Neural cell (in vitro differentiated cells): ENCODE results near the gene KIFAP3. TPM values are rescaled to one million over a fixed set of nuclear protein-coding genes. Genes with fewer than 3 reads are reported as not detected.

Experiments
- H2AFZ ChIP-seq: fragments of 200-600, 300-800 bp; sonication (generic), shearing (Covaris generic); 2 replicates; pipeline ENCODE4 v1.6.0; 2014; ENCODE audit warnings: low read depth, mild to moderate bottlenecking, antibody characterized with exemption, low read length, moderate library complexity
- H3F3A ChIP-seq: fragments of 200-600 bp; shearing (Covaris generic); 2 replicates; pipeline ENCODE4 v1.6.1; 2016; ENCODE audit warnings: mild to moderate bottlenecking, moderate library complexity, mixed read lengths, antibody characterized with exemption, low read length; ENCODE audit not compliant: insufficient read depth, poor library complexity, severe bottlenecking
- H3K27ac ChIP-seq: fragments of 200-600, 300-800 bp; sonication (generic), shearing (Covaris generic); 2 replicates; pipeline ENCODE4 v1.5.1; 2014; ENCODE audit warnings: mild to moderate bottlenecking, low read length, moderate library complexity
- H3K27me3 ChIP-seq: fragments of 300-800, 200-600 bp; sonication (generic), shearing (Covaris generic); 2 replicates; pipeline ENCODE4 v1.6.0; 2014; ENCODE audit warnings: mild to moderate bottlenecking, low read depth, low read length, moderate library complexity; ENCODE audit not compliant: insufficient read depth
- H3K36me3 ChIP-seq: fragments of 300-800, 200-600 bp; sonication (generic), shearing (Covaris generic); 2 replicates; pipeline ENCODE4 v1.5.1; 2014; ENCODE audit warnings: mild to moderate bottlenecking, antibody characterized with exemption, low read length, moderate library complexity; ENCODE audit not compliant: insufficient read depth
- H3K4me2 ChIP-seq: fragments of 300-800, 200-600 bp; sonication (generic), shearing (Covaris generic); 2 replicates; pipeline ENCODE4 v1.6.0; 2014; ENCODE audit warnings: mild to moderate bottlenecking, low read length
- H3K4me3 ChIP-seq: fragments of 300-800, 200-600 bp; sonication (generic), shearing (Covaris generic); 2 replicates; pipeline ENCODE4 v1.5.1; 2014; ENCODE audit warnings: mild to moderate bottlenecking, low read length, moderate library complexity
- H3K79me2 ChIP-seq: fragments of 200-600 bp; shearing (Covaris generic); replicated peaks from 2 replicates; pipeline ENCODE4 v1.6.0; 2014; ENCODE audit warnings: mild to moderate bottlenecking, low read length, moderate library complexity; ENCODE audit not compliant: insufficient read depth
- H3K9ac ChIP-seq: fragments of 300-800, 200-600 bp; sonication (generic), shearing (Covaris generic); 2 replicates; pipeline ENCODE4 v1.6.1; 2016; ENCODE audit warnings: mild to moderate bottlenecking, low read length, mixed read lengths
- H3K9me2 ChIP-seq: fragments of 200-600 bp; shearing (Covaris generic); 2 replicates; pipeline ENCODE4 v1.6.1; 2016; ENCODE audit warnings: mild to moderate bottlenecking, low read length, mixed read lengths; ENCODE audit not compliant: insufficient read depth
- H3K9me3 ChIP-seq: fragments of 200-600, 300-800 bp; sonication (generic), shearing (Covaris generic); 2 replicates; pipeline ENCODE4 v1.6.1; 2016; ENCODE audit warnings: mild to moderate bottlenecking, mixed run types, low read length, moderate library complexity, mixed read lengths
- H4K20me1 ChIP-seq: fragments of 200-600 bp; shearing (Covaris generic); 2 replicates; pipeline ENCODE4 v1.6.1; 2016; ENCODE audit warnings: mild to moderate bottlenecking, mixed run types; ENCODE audit not compliant: insufficient read depth
- CTCF ChIP-seq: fragments of 450-650 bp; IDR thresholded peaks from 2 replicates; pipeline ENCODE4 v1.5.1; 2014; ENCODE audit warnings: antibody characterized with exemption, mild to moderate bottlenecking, moderate library complexity; ENCODE audit not compliant: poor library complexity, severe bottlenecking
- EP300 ChIP-seq: fragments of 450-650 bp; conservative IDR thresholded peaks from 2 replicates; pipeline ENCODE4 v1.6.1; 2014; ENCODE audit warnings: antibody characterized with exemption, mild to moderate bottlenecking, moderate library complexity; ENCODE audit not compliant: poor library complexity, severe bottlenecking
- EZH2 ChIP-seq: fragments of 200-600, 300-800 bp; shearing (Covaris generic), sonication (generic); IDR thresholded peaks from 2 replicates; pipeline ENCODE4 v1.6.1; 2014; ENCODE audit warnings: antibody characterized with exemption, low read length, borderline replicate concordance, mild to moderate bottlenecking; ENCODE audit not compliant: insufficient read depth, poor library complexity, severe bottlenecking
- MXI1 ChIP-seq: fragments of 450-650 bp; conservative IDR thresholded peaks from 2 replicates; pipeline ENCODE4 v1.6.1; 2014; ENCODE audit warnings: antibody characterized with exemption, mild to moderate bottlenecking; ENCODE audit not compliant: poor library complexity, severe bottlenecking
- POLR2AphosphoS5 ChIP-seq: IDR thresholded peaks from 2 replicates; pipeline ENCODE4 v1.6.1; 2012
- RAD21 ChIP-seq: fragments of 450-650 bp; conservative IDR thresholded peaks from 2 replicates; pipeline ENCODE4 v1.6.1; 2014; ENCODE audit warnings: antibody characterized with exemption, mild to moderate bottlenecking, moderate library complexity
- REST ChIP-seq: IDR thresholded peaks from 2 replicates; pipeline ENCODE4 v1.6.1; 2012; ENCODE audit warnings: borderline replicate concordance
- SMC3 ChIP-seq: fragments of 450-650 bp; conservative IDR thresholded peaks from 2 replicates; pipeline ENCODE4 v1.6.1; 2014; ENCODE audit warnings: antibody characterized with exemption, mild to moderate bottlenecking, moderate library complexity; ENCODE audit not compliant: poor library complexity
- TAF1 ChIP-seq: IDR thresholded peaks from 2 replicates; pipeline ENCODE4 v1.6.1; 2012; ENCODE audit warnings: low read depth
- polyA plus RNA-seq: library from polyadenylated mRNA; depleted of rRNA; stranded (reverse); fragments of >200 nt; gene quantifications from 2 replicates; pipeline ENCODE4 v1.2.3, GENCODE V29; 2014

Gene KIFAP3
- polyA plus RNA-seq, 1 donor from 2014 or later: 256 TPM

GRCh38 chr1:169964206-169964605 is 110.3 kb downstream of the KIFAP3 start:
- Histone ChIP-seq H3K9me3 (no peaks in the 10 kb centered on the region), H3K27ac (no peak overlapping the region), H3K4me3 (no peak overlapping the region), H3K79me2 (no peaks in the 10 kb centered on the region), H2AFZ (no peak overlapping the region), H4K20me1 (no peaks in the 10 kb centered on the region), H3K9ac (no peak overlapping the region), H3F3A (no peaks in the 10 kb centered on the region), H3K36me3 (peaks cover 6% of the 10 kb centered on the region), H3K27me3 (no peaks in the 10 kb centered on the region), H3K9me2 (no peaks in the 10 kb centered on the region), H3K4me2 (no peak overlapping the region)
- TF ChIP-seq MXI1: no peak
- TF ChIP-seq RAD21: no peak
- no peak for TF ChIP-seq EZH2
- no peak for TF ChIP-seq SMC3
- no peak for TF ChIP-seq TAF1
- TF ChIP-seq CTCF: no peak
- no peak for TF ChIP-seq POLR2AphosphoS5

GRCh38 chr1:169959686-169960085 is 114.8 kb downstream of the KIFAP3 start:
- Histone ChIP-seq H3K9ac (no peak overlapping the region), H3K9me3 (no peaks in the 10 kb centered on the region), H3K27me3 (no peaks in the 10 kb centered on the region), H3K79me2 (no peaks in the 10 kb centered on the region), H3F3A (no peaks in the 10 kb centered on the region), H3K4me3 (no peak overlapping the region), H2AFZ (no peak overlapping the region), H4K20me1 (no peaks in the 10 kb centered on the region), H3K4me2 (no peak overlapping the region), H3K27ac (no peak overlapping the region), H3K9me2 (no peaks in the 10 kb centered on the region), H3K36me3 (peaks cover 6% of the 10 kb centered on the region)
- no peak for TF ChIP-seq RAD21
- no peak for TF ChIP-seq SMC3
- TF ChIP-seq POLR2AphosphoS5: no peak
- TF ChIP-seq CTCF: no peak
- no peak for TF ChIP-seq TAF1
- no peak for TF ChIP-seq MXI1
- no peak for TF ChIP-seq EP300
- TF ChIP-seq EZH2: no peak
- TF ChIP-seq REST: no peak
